Heart left ventricle (tissue), 13 donors: Measurements from ENCODE around the gene CCDC167.

Source experiments
- CTCF ChIP-seq, 12 donors: fragments of 200-600 bp; sonication (generic) in 4 of 12; IDR thresholded peaks; one replicate each; pipeline versions ENCODE4 v1.5.0 to v1.8.0; 2018 to 2022; ENCODE audit warnings: antibody characterized with exemption in 12 of 12, mild to moderate bottlenecking in 5 of 12
- POLR2A ChIP-seq, 2 donors: fragments of 450-650 bp; IDR thresholded peaks; one replicate each; pipeline ENCODE4 v1.6.1; 2017; ENCODE audit warnings: antibody characterized with exemption in 2 of 2, mild to moderate bottlenecking in 2 of 2, moderate library complexity in 2 of 2
- donor health status: ischemic (EF 13 %, LVEDD 7.1; RV severe dilation, severe dysfunction).
- donor health status: DM: no; HTN: yes; CAD: no.
- donor health status: DM: no; HTN: no; CAD: no.
- donor health status: ischemic (EF 25% LVEDD 6.9; RV normal size, moderate dysfunction).
- donor health status: ischemic (EF 25% LVEDD 5.7; RV mildly dilated, moderate dysfunction).
- donor health status: ischemic (EF 35%, LVEDD 5.7; RV mildly dilated, moderate dysfunction).
- donor health status: nonischemic (EF 11% LVEDD 7.7; RV severe dilation, severe dysfunction).
- donor health status: DM: yes; HTN: yes; CAD: no.
- donor health status: PGD.
- donor health status: ischemic (EF 29% LVEDD 5.4; RV normal size, mild dysfunction).
- donor health status: nonischemic (EF 23%, LVEDD 6.1; RV moderate dilation, normal function).

GRCh38 chr6:37486121-37486839, 13.4 kb downstream of the CCDC167 start:
- TF ChIP-seq CTCF (IDR thresholded peaks at IDR 0.05) (no peak), POLR2A (IDR thresholded peaks at IDR 0.05) (no peak)
